ENCODE results near the gene PTPRT. TPM values are rescaled to one million over a fixed set of nuclear protein-coding genes. Genes with fewer than 3 reads are reported as not detected.

PTPRT gene
- total RNA-seq, 4 donors from 2014 or later, result 0.72 to 2.5 (median 1.4) TPM

- no peak for DNase-seq (ENCODE audit: low spot score in 2 of 2)
- Histone ChIP-seq H3K4me1 (peaks cover 23% of the 10 kb centered on the region), H3K36me3 (no peaks in the 10 kb centered on the region), H3K9me3 (no peaks in the 10 kb centered on the region), H3K4me3 (no peak overlapping the region), H3K27me3 (no peaks in the 10 kb centered on the region), H3K27ac (no peak overlapping the region)
- no peak for TF ChIP-seq POLR2AphosphoS5 (IDR thresholded peaks at IDR 0.05)
- no peak for TF ChIP-seq CTCF (IDR thresholded peaks at IDR 0.05)
- 86% methylated on average over 3 of the region's 3 CpGs for WGBS
These were observed 706.9 kb downstream of the PTPRT start for GRCh38 chr20:42482808-42483207.

- Histone ChIP-seq H3K4me1 (no peaks in the 10 kb centered on the region), H3K9me3 (no peaks in the 10 kb centered on the region), H3K27ac (no peak overlapping the region), H3K27me3 (no peaks in the 10 kb centered on the region), H3K36me3 (no peaks in the 10 kb centered on the region), H3K4me3 (no peak overlapping the region)
- 83% methylated on average over 7 of the region's 7 CpGs for WGBS
- DNase-seq (ENCODE audit: low spot score in 2 of 2), result no peak
- TF ChIP-seq POLR2AphosphoS5 (IDR thresholded peaks at IDR 0.05), result no peak
- no peak for TF ChIP-seq CTCF (IDR thresholded peaks at IDR 0.05)
- TF ChIP-seq EP300 (IDR thresholded peaks at IDR 0.05), result no peak
- no peak for TF ChIP-seq POLR2A (IDR thresholded peaks at IDR 0.05)
These were observed 713.9 kb downstream of the PTPRT start for GRCh38 chr20:42475773-42476172.

- no peak overlapping the region for H3K27ac ChIP-seq
- no peak for DNase-seq (ENCODE audit: low spot score in 2 of 2)
- WGBS, result 40% methylated on average over 3 of the region's 6 CpGs
These were observed 715.1 kb downstream of the PTPRT start for GRCh38 chr20:42474646-42475045.

GRCh38 chr20:42472198-42472597 lies 717.5 kb downstream of the PTPRT start:
- no peaks in the 10 kb centered on the region for H3K9me3 ChIP-seq
- H3K4me3 ChIP-seq, result no peak overlapping the region
- H3K4me1 ChIP-seq, result no peaks in the 10 kb centered on the region
- no peak overlapping the region for H3K27ac ChIP-seq
- H3K36me3 ChIP-seq, result no peaks in the 10 kb centered on the region
- no peak for DNase-seq (ENCODE audit: low spot score in 2 of 2)
- 94% methylated on average over 19 of the region's 19 CpGs for WGBS
- TF ChIP-seq EP300 (IDR thresholded peaks at IDR 0.05), result no peak
- TF ChIP-seq POLR2A (IDR thresholded peaks at IDR 0.05), result no peak
- TF ChIP-seq CTCF (IDR thresholded peaks at IDR 0.05), result no peak
- TF ChIP-seq POLR2AphosphoS5 (IDR thresholded peaks at IDR 0.05), result no peak
- H3K27me3 ChIP-seq, result no peaks in the 10 kb centered on the region

More at GRCh38 chr20:42474646-42475045, 715.1 kb downstream of the PTPRT start:
- Histone ChIP-seq H3K27me3 (no peaks in the 10 kb centered on the region), H3K4me1 (no peaks in the 10 kb centered on the region), H3K36me3 (no peaks in the 10 kb centered on the region), H3K9me3 (no peaks in the 10 kb centered on the region), H3K4me3 (no peak overlapping the region)
- TF ChIP-seq POLR2A (IDR thresholded peaks at IDR 0.05) (no peak), POLR2AphosphoS5 (IDR thresholded peaks at IDR 0.05) (no peak), EP300 (IDR thresholded peaks at IDR 0.05) (no peak), CTCF (IDR thresholded peaks at IDR 0.05) (no peak)

GRCh38 chr20:42461965-42462593 lies 727.6 kb downstream of the PTPRT start:
- no peak overlapping the region for H3K27ac ChIP-seq
- H3K27me3 ChIP-seq, result no peaks in the 10 kb centered on the region
- DNase-seq (ENCODE audit: low spot score in 2 of 2), result no peak
- H3K4me3 ChIP-seq, result no peak overlapping the region
- H3K4me1 ChIP-seq, result no peaks in the 10 kb centered on the region
- no peaks in the 10 kb centered on the region for H3K9me3 ChIP-seq
- TF ChIP-seq EP300 (IDR thresholded peaks at IDR 0.05) (no peak), CTCF (IDR thresholded peaks at IDR 0.05) (no peak), POLR2A (IDR thresholded peaks at IDR 0.05) (no peak), POLR2AphosphoS5 (IDR thresholded peaks at IDR 0.05) (no peak)
- WGBS, result 58% methylated on average over 2 of the region's 2 CpGs
- H3K36me3 ChIP-seq, result no peaks in the 10 kb centered on the region

Measured in suprapubic skin (tissue), 4 donors.